Measurements from ENCODE around the gene NATD1.

The NATD1 gene, protein sequence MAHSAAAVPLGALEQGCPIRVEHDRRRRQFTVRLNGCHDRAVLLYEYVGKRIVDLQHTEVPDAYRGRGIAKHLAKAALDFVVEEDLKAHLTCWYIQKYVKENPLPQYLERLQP

DNA sequence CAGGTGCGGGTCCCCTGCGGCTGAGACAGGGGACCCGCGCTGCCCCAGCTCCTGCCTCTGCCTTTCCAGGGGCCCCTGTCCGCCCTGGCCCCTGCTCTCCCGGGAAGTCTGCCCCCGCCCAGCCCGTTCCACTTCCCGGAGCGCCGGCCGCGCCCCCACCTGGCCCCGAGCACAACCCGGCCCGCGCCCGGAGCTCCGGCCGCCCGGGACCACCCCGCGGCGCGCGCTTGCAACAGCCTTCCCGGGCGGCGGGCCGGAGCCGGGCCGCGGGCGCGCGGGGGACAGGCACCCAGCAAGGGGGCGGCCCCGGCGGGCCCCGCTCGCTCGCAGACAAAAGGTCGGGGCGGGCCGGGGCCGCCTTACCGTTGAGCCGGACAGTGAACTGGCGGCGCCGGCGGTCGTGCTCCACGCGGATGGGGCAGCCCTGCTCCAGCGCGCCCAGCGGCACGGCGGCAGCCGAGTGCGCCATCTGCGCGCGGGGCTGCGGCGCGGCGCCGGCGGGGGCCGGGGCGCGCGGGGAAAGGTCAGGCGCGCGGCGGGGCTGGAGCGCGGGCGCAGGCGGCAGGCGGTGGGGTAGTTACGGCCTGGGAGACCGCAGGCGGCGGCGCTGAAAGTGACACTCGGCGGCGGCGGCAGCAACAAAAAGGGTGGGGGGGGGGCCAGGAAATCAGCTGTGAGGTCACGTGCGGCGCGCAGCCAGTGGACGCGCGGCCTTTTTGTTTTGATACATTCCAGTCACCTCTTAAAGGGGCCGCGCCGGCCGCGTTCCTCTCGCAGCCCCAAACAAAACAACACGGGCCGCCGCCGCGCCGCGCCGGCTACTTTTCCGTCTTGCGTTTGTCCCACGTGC, at the start of gene NATD1:
Gene NATD1, minus strand, starts transcription at position 615 of the 850 bp plus-strand sequence. Its CDS starts 146 bp downstream, at position 469.
- TF ChIP-seq Cebpa-rat (IDR thresholded peaks at IDR 0.05) = no peak
- peaks cover 0 to 39% (median 10%) of the 10 kb centered on the region in 11 experiments; a peak in 11 of 22 replicates for H4K20me1 ChIP-seq
- peaks cover 11 to 31% (median 23%) of the 10 kb centered on the region in 10 experiments for H3K4me1 ChIP-seq
- H3K4me2 ChIP-seq = peak within 1 kb of the TSS; percentile 87 to 100 (median 95)
- H3K36me3 ChIP-seq = no peaks in the 10 kb centered on the region
- H3K9ac ChIP-seq = peak within 1 kb of the TSS; percentile 62 to 83 (median 78)
- peak within 1 kb of the TSS in 10 of 11 experiments; percentile 4 to 71 (median 46); a peak in 13 of 22 replicates for H3K27ac ChIP-seq
- H3K4me3 ChIP-seq = peak within 1 kb of the TSS; percentile 73 to 89 (median 78)
- no peaks in the 10 kb centered on the region for H3K9me3 ChIP-seq (replicated peaks in 1 of 11)
- H3K27me3 ChIP-seq = peaks cover 6 to 33% (median 21%) of the 10 kb centered on the region in 11 experiments; a peak in 21 of 22 replicates

DNA sequence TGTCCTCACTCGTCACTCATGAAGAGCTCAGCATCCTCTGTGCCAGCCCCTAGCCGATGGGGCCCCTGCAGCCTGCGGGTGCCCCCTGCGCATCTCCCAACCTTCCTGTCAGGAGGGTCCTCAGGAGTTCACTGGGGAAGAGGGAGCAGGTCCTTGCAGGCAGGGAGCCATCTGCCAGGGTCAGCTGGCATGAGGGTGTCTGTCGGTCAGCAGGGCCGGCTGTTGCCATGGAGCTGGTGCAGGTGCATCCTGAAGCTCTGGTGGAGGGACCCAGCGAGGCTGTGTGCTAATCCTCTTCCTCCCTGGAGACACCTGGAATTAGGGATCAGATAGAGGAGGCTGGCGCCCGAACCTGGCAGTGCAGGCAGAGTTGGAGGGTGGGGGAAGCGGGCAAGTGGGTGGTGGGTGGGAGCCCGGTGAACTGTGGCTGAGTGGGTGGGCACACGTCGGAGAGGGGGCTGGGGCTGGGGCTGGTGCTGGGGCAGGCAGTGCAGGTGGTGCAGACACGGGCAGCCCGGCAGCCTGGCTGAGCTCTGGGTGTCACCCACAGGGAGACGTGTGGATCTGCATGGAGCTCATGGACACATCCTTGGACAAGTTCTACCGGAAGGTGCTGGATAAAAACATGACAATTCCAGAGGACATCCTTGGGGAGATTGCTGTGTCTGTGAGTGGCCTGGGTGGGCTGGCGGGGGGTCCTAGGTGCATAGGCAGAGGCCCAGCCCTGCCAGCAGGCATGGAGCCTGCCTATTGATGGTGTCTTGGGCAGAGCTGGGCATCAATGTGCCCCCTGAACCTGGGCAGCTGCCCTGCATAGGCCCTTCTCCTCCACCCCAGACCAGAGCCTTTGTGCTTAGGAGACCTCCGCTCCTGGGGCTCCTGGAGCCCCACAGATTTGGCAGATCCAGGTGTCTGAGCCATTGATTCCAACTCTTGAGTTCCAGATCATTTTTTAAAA, 48.7 kb upstream of the NATD1 start:
- H3K4me3 ChIP-seq = peak overlapping the region in 1 of 10 experiments; percentile 2; a peak in 1 of 20 replicates
- TF ChIP-seq Cebpa-rat (IDR thresholded peaks at IDR 0.05) = no peak
- H3K4me1 ChIP-seq = peaks cover 34 to 76% (median 63%) of the 10 kb centered on the region in 10 experiments
- H3K9ac ChIP-seq = peak overlapping the region in 5 of 11 experiments; percentile 40 to 58 (median 51); a peak in 7 of 22 replicates
- peak overlapping the region in 7 of 11 experiments; percentile 12 to 72 (median 52); a peak in 11 of 22 replicates for H3K27ac ChIP-seq
- H3K36me3 ChIP-seq = peaks cover 85 to 97% (median 92%) of the 10 kb centered on the region in 11 experiments
- no peaks in the 10 kb centered on the region for H3K27me3 ChIP-seq
- H4K20me1 ChIP-seq = peaks cover 42 to 96% (median 66%) of the 10 kb centered on the region in 11 experiments
- peak overlapping the region in 8 of 11 experiments; percentile 46 to 84 (median 72); a peak in 15 of 22 replicates for H3K4me2 ChIP-seq
- H3K9me3 ChIP-seq (replicated peaks in 1 of 11) = no peaks in the 10 kb centered on the region

DNA sequence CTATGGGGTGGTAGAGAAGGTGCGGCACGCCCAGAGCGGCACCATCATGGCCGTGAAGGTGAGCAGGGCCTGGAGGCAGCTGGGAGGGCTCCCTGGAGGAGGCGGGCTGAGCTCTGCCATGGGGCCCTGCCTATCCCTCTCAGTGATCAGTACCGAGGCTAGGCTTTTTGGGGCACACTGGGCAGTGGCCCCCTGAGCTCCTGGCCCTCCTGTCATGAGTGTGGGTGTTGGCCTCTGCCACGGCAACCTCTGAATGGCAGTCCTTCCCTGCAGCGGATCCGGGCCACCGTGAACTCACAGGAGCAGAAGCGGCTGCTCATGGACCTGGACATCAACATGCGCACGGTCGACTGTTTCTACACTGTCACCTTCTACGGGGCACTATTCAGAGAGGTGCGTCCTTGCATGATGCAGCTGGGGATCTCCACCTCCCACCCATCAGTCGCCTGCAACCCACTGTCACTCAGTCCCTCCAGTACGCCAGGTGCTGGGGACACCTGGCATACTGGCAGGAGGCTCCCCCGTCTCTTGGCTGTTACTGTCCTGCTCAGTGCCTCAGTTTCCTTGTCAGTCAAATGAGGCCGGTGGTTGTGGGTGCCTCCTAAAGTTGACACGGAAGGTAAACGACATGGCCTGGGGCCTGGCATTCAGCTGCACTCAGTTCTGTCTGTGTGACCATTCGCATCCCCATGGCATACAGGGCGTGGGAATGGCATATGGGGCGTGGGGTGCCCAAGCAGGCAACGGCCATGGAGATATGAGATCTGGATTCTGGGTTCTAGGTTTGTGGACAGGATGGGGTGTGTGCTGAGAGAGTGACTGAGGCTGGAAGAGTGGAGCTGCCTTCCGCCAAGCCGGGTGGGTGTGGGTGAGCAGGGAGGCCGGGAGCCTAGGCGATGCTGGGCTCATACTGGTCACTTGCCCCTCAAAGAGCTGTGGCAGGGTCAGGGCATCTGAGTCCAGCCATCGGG, 47.7 kb upstream of the NATD1 start:
- peaks cover 43 to 86% (median 73%) of the 10 kb centered on the region in 10 experiments for H3K4me1 ChIP-seq
- no peak for TF ChIP-seq Cebpa-rat (IDR thresholded peaks at IDR 0.05)
- peak overlapping the region in 10 of 11 experiments; percentile 26 to 72 (median 49); a peak in 18 of 22 replicates for H3K27ac ChIP-seq
- H3K36me3 ChIP-seq = peaks cover 75 to 96% (median 82%) of the 10 kb centered on the region in 11 experiments
- peaks cover 52 to 96% (median 76%) of the 10 kb centered on the region in 11 experiments for H4K20me1 ChIP-seq
- peak overlapping the region in 6 of 11 experiments; percentile 18 to 58 (median 46); a peak in 12 of 22 replicates for H3K9ac ChIP-seq
- H3K9me3 ChIP-seq (replicated peaks in 1 of 11) = no peaks in the 10 kb centered on the region
- peak overlapping the region; percentile 32 to 84 (median 68); a peak in 21 of 22 replicates for H3K4me2 ChIP-seq
- H3K27me3 ChIP-seq = no peaks in the 10 kb centered on the region
- H3K4me3 ChIP-seq = peak overlapping the region in 1 of 10 experiments; percentile 2; a peak in 1 of 20 replicates

DNA sequence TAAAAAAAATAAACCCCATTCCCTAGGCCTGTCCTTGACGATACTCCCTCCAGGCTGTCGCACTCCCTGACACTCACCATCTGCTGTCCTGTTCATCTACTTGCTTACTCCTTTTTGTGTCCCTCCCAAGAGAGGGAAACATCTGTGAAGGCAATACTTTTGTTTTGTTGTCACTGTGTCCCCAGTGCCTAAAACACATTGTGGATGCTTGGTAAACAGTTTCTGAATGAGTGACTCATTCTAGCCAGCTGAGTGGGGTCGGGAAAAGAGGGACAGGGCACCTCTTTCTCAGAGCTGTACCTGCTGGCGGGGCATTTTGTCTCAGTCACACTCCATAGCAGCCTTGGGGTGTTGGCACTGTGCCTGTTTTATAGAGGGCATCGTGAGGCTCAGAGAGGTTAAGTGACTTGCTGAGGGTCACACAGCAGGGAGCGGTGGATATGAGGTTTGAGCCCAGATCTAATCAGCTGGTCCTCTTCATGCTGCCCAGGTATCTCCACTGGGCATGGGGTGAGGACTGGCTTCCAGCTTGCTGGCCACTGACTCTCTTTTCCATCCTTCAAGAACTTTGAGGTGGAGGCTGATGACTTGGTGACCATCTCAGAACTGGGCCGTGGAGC, 46.9 kb upstream of the NATD1 start:
- H4K20me1 ChIP-seq = peaks cover 60 to 98% (median 84%) of the 10 kb centered on the region in 11 experiments
- no peaks in the 10 kb centered on the region for H3K9me3 ChIP-seq (replicated peaks in 1 of 11)
- peaks cover 50 to 94% (median 81%) of the 10 kb centered on the region in 10 experiments for H3K4me1 ChIP-seq
- TF ChIP-seq Cebpa-rat (IDR thresholded peaks at IDR 0.05) = no peak
- H3K27me3 ChIP-seq = no peaks in the 10 kb centered on the region
- H3K27ac ChIP-seq = peak overlapping the region in 10 of 11 experiments; percentile 27 to 97 (median 53); a peak in 20 of 22 replicates
- H3K4me3 ChIP-seq = no peak overlapping the region
- peak overlapping the region in 6 of 11 experiments; percentile 12 to 58 (median 40); a peak in 10 of 22 replicates for H3K9ac ChIP-seq
- peak overlapping the region; percentile 32 to 84 (median 68); a peak in 21 of 22 replicates for H3K4me2 ChIP-seq
- peaks cover 69 to 97% (median 78%) of the 10 kb centered on the region in 11 experiments for H3K36me3 ChIP-seq

DNA sequence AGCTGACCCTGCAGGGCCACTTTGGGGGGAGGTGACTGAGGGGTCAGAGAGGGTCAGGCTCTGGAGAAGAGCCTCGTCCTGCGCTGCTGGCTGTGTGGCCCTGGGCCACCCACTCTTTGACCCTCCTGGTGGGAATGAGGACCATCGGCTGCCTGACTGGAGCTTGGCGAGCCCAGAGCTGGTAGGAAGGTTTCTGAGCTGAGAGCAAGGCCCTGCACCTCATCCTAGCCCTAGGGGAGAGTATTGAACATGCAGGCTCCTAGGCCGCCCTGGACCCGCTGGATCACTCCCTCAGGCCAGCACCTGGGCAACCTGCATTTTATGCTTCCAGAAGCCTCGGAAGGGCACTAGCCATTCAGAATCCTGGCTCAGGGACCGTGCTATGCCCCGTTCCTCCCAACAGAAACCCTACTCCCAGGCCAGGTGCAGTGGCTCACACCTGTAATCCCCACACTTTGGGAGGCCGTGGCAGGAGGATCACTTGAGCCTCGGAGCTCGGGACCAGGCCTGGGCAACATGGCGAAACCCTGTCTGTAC, 45.8 kb upstream of the NATD1 start:
- Histone ChIP-seq H3K36me3 (peaks cover 60 to 98% (median 73%) of the 10 kb centered on the region in 11 experiments), H3K27ac (peak overlapping the region; percentile 0 to 97 (median 45); a peak in 17 of 22 replicates), H4K20me1 (peaks cover 71 to 100% (median 95%) of the 10 kb centered on the region in 11 experiments), H3K27me3 (no peaks in the 10 kb centered on the region), H3K4me1 (peaks cover 50 to 100% (median 89%) of the 10 kb centered on the region in 10 experiments), H3K4me3 (no peak overlapping the region), H3K4me2 (peak overlapping the region; percentile 1 to 69 (median 41); a peak in 17 of 22 replicates), H3K9me3 (replicated peaks in 1 of 11) (no peaks in the 10 kb centered on the region), H3K9ac (peak overlapping the region in 6 of 11 experiments; percentile 0 to 50 (median 17); a peak in 7 of 22 replicates)
- TF ChIP-seq Cebpa-rat (IDR thresholded peaks at IDR 0.05) = no peak

DNA sequence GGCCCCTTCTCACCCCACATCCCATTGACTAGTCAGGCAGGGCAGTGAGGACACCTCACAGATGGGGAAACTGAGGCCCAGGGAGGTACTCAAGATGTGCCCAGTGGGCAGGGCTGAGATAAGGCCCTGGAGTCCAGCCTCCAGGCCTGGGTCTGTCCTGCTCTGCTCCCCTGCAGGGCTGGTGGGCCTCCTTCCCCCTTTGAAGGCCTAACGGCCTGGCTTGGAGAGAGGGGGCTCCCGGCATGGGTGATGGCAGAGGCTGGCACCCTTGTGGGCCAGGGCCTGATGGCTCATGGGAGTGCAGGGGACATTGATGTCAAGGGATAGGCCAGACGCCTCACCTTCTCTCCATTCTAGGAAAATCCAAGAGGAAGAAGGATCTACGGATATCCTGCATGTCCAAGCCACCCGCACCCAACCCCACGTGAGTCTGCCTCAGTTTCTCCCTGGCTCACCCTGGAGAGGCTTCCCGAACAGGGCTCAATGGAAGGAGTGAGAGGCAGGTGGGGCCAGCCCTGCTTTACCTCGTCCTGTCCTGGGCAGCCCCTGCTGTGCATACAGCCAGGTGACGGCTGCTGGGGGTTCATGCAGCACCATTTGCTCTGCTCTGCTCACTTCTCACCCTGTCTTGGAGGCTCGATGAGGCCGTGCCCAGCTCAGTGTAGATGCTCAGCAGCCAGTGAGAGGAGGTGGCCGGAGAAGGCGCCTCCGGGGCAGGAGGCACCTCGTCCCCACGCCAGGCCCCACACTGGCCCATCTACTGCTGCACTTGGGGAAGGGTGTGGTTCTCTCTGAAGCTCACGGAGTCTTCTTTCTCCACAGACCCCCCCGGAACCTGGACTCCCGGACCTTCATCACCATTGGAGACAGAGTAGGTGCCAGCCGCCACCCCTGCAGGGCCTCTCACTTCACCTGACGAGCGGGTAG, 45.1 kb upstream of the NATD1 start:
- Histone ChIP-seq H3K4me1 (peaks cover 58 to 100% (median 91%) of the 10 kb centered on the region in 10 experiments), H3K4me3 (no peak overlapping the region), H3K4me2 (peak overlapping the region; percentile 1 to 69 (median 41); a peak in 17 of 22 replicates), H3K9me3 (replicated peaks in 1 of 11) (no peaks in the 10 kb centered on the region), H4K20me1 (peaks cover 78 to 100% (median 99%) of the 10 kb centered on the region in 11 experiments), H3K27ac (peak overlapping the region in 10 of 11 experiments; percentile 19 to 97 (median 46); a peak in 16 of 22 replicates), H3K36me3 (peaks cover 57 to 98% (median 73%) of the 10 kb centered on the region in 11 experiments), H3K9ac (peak overlapping the region in 7 of 11 experiments; percentile 0 to 50 (median 14); a peak in 5 of 22 replicates), H3K27me3 (no peaks in the 10 kb centered on the region)
- TF ChIP-seq Cebpa-rat (IDR thresholded peaks at IDR 0.05) = no peak

All from BLaER1 treated with 17β-estradiol and CSF1 and Interleukin-3, amounts not matched to agents 10 nM and 100 nM (cell line).